Tibial nerve (tissue), 4 donors: ENCODE measurements around the gene FGD1. TPM values are rescaled to one million over a fixed set of nuclear protein-coding genes. Genes with fewer than 3 reads are reported as not detected.

Source experiments
- DNase-seq, 2 donors: peaks; one replicate each; pipeline ENCODE4 v3.0.0-alpha.2; 2019; ENCODE audit warnings: low spot score in 2 of 2
- H3K27ac ChIP-seq, 4 donors: fragments of 200-600 bp; sonication (generic) in 3 of 4; one replicate each; pipeline ENCODE4 v1.5.1; 2017 to 2019; ENCODE audit warnings: mild to moderate bottlenecking in 1 of 4
- H3K27me3 ChIP-seq, 2 donors: fragments of 200-600 bp; sonication (generic) in 1 of 2; one replicate each; pipeline versions ENCODE4 v1.5.1 to v1.6.0; 2017 to 2019
- H3K36me3 ChIP-seq, 3 donors: fragments of 200-600 bp; sonication (generic); one replicate each; pipeline ENCODE4 v1.5.1; 2018 to 2019
- H3K4me1 ChIP-seq, 4 donors: fragments of 200-600 bp; sonication (generic) in 3 of 4; one replicate each; pipeline ENCODE4 v1.5.1; 2017 to 2019
- H3K4me3 ChIP-seq, 4 donors: fragments of 200-600 bp; sonication (generic) in 3 of 4; one replicate each; pipeline ENCODE4 v1.5.1; 2017 to 2019; ENCODE audit warnings: mild to moderate bottlenecking in 1 of 4, moderate library complexity in 1 of 4
- H3K9me3 ChIP-seq, 4 donors: fragments of 200-600 bp; sonication (generic) in 3 of 4; one replicate each; pipeline ENCODE4 v1.5.1; 2017 to 2019
- EP300 ChIP-seq, 2 donors: sonication (generic); formaldehyde crosslinking; IDR thresholded peaks; one replicate each; pipeline ENCODE4 v1.6.1; 2017; ENCODE audit warnings: antibody characterized with exemption in 2 of 2, mild to moderate bottlenecking in 1 of 2
- POLR2A ChIP-seq, 2 donors: fragments of 450-650 bp; IDR thresholded peaks; one replicate each; pipeline ENCODE4 v1.6.1; 2017; ENCODE audit warnings: antibody characterized with exemption in 2 of 2, mild to moderate bottlenecking in 2 of 2, moderate library complexity in 2 of 2
- WGBS, 2 donors: methylation state at CpG; one replicate each; pipeline ENCODE4 v1.1.5; 2018; 5-methylcytosine and 5-hydroxymethylcytosine counted together
- total RNA-seq, 4 donors: library from RNA; depleted of rRNA; stranded (reverse); fragments of >200 nt; gene quantifications; one replicate each; pipeline ENCODE4 v1.1.0, GENCODE V29; 2016
- TF ChIP-seq, protein P1 (sequence below), 5 experiments: fragments of 200-600 bp in 3 of 5; fragments of 450-650 bp in 2 of 5; sonication (generic) in 3 of 5; IDR thresholded peaks; one replicate each; pipeline ENCODE4 v1.5.1; 2016 to 2019; ENCODE audit warnings: antibody characterized with exemption in 5 of 5, mild to moderate bottlenecking in 3 of 5, moderate library complexity in 2 of 5

FGD1 gene
- total RNA-seq, 4 donors from 2014 or later, result 4.2 to 9.3 (median 5.4) TPM

- no peak for TF ChIP-seq EP300 (IDR thresholded peaks at IDR 0.05)
- TF ChIP-seq POLR2A (IDR thresholded peaks at IDR 0.05), result no peak
- TF ChIP-seq, protein P1, sequence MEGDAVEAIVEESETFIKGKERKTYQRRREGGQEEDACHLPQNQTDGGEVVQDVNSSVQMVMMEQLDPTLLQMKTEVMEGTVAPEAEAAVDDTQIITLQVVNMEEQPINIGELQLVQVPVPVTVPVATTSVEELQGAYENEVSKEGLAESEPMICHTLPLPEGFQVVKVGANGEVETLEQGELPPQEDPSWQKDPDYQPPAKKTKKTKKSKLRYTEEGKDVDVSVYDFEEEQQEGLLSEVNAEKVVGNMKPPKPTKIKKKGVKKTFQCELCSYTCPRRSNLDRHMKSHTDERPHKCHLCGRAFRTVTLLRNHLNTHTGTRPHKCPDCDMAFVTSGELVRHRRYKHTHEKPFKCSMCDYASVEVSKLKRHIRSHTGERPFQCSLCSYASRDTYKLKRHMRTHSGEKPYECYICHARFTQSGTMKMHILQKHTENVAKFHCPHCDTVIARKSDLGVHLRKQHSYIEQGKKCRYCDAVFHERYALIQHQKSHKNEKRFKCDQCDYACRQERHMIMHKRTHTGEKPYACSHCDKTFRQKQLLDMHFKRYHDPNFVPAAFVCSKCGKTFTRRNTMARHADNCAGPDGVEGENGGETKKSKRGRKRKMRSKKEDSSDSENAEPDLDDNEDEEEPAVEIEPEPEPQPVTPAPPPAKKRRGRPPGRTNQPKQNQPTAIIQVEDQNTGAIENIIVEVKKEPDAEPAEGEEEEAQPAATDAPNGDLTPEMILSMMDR (IDR thresholded peaks at IDR 0.05), result no peak
- 51 to 77% methylated on average over 2 of the region's 2 CpGs for WGBS, 2 donors
- no peak for DNase-seq
- Histone ChIP-seq H3K27ac (no peak overlapping the region), H3K4me1 (no peaks in the 10 kb centered on the region), H3K4me3 (no peak overlapping the region), H3K36me3 (no peaks in the 10 kb centered on the region), H3K27me3 (no peaks in the 10 kb centered on the region), H3K9me3 (no peaks in the 10 kb centered on the region)
Observed at GRCh38 chrX:54427837-54428424, 68.1 kb downstream of the FGD1 start.

DNA sequence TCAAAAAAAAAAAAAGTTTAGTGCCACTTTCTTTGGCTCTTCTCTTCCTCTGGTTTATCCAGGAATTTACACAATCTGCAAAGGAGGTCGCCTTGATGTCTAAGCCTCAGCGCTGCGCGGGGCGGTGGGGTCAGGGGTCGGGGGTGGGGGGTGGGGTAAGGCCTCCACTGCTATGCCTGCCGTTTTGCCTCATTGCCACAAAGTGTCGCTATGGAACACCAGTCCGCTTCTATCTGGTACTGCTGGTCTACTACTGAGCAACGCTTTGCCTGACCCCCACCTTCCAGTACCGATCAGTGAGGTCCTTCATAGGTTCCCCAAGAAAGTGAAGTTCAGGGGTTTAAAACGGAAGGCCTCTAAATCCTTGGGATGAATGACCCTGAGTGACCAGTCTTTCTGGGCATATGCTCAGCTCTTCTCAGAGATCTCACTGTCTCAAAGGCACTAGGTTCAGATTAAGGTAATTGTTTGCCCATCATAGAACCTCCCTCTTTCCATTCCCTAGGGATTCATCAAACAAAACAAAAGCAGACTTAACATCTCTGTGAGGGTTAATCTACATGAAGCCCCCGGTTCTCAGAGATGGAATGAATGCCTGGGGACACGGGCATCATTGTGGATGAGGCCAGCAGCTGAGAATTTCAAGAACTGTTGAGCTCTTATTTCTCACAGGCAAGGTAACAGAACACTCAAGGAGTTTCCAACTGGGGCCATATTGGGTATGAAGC lies 72.7 kb downstream of the FGD1 start:
- 32 to 38% methylated on average over 12 to 14 of the region's 14 CpGs for WGBS, 2 donors
- TF ChIP-seq, protein P1 (IDR thresholded peaks at IDR 0.05), result no peak
- TF ChIP-seq POLR2A (IDR thresholded peaks at IDR 0.05), result no peak
- TF ChIP-seq EP300 (IDR thresholded peaks at IDR 0.05), result no peak
- DNase-seq, result no peak
- Histone ChIP-seq H3K9me3 (no peaks in the 10 kb centered on the region), H3K36me3 (no peaks in the 10 kb centered on the region), H3K27me3 (no peaks in the 10 kb centered on the region), H3K4me1 (no peaks in the 10 kb centered on the region), H3K27ac (no peak overlapping the region), H3K4me3 (no peak overlapping the region)

GRCh38 chrX:54422168-54422567 lies 73.9 kb downstream of the FGD1 start:
- Histone ChIP-seq H3K4me3 (no peak overlapping the region), H3K27me3 (no peaks in the 10 kb centered on the region), H3K9me3 (no peaks in the 10 kb centered on the region), H3K27ac (no peak overlapping the region), H3K4me1 (no peaks in the 10 kb centered on the region), H3K36me3 (no peaks in the 10 kb centered on the region)
- TF ChIP-seq EP300 (IDR thresholded peaks at IDR 0.05), result no peak
- no peak for TF ChIP-seq POLR2A (IDR thresholded peaks at IDR 0.05)
- TF ChIP-seq, protein P1 (IDR thresholded peaks at IDR 0.05), result no peak
- DNase-seq, result no peak
- 55 to 75% methylated on average over 3 of the region's 3 CpGs for WGBS, 2 donors

DNA sequence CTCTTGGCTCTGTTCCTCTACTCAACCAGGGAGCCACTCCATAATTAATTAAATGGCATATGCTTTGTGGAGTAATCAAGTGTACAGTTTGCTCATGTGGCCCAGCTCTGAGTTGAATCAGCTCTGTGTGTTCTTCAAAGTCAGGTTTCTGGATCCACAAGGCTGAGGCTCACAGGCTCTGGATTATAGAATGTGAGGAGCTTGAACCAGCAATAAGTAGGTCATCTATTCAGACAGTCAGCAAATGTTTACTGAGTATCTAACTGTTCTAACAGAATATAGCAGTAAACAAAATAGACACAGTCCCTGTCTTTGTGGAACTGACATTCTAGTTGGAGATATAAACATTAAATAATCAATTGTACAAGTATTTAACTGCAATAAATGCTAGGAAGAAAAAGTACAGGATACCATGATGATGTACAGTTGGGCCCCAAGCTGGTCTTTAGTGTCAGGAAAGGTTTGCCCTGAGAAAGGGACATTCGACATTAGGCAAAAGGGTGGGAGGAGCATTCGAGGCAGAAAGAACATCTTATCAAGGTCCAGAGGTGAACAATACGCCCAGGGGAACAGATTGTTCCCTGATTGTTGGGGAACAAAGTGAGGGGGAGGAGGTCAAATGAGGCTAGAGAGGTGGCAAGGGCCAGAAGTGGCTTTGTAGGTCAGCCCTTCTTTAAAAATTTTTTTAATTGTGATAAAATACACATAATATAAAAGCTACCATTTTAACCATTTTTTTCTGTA lies 76.3 kb downstream of the FGD1 start:
- DNase-seq, result no peak
- TF ChIP-seq EP300 (IDR thresholded peaks at IDR 0.05) (no peak), POLR2A (IDR thresholded peaks at IDR 0.05) (no peak)
- H3K4me1 ChIP-seq, result no peaks in the 10 kb centered on the region
- H3K27me3 ChIP-seq, result no peaks in the 10 kb centered on the region
- 42 to 46% methylated on average over 3 of the region's 3 CpGs for WGBS, 2 donors
- H3K36me3 ChIP-seq, result no peaks in the 10 kb centered on the region
- H3K27ac ChIP-seq, result no peak overlapping the region
- H3K9me3 ChIP-seq, result no peaks in the 10 kb centered on the region
- H3K4me3 ChIP-seq, result no peak overlapping the region

- H3K27ac ChIP-seq, result no peak overlapping the region
- H3K4me1 ChIP-seq, result no peaks in the 10 kb centered on the region
- DNase-seq, result no peak
- no peaks in the 10 kb centered on the region for H3K9me3 ChIP-seq
- H3K4me3 ChIP-seq, result no peak overlapping the region
- H3K27me3 ChIP-seq, result no peaks in the 10 kb centered on the region
- TF ChIP-seq EP300 (IDR thresholded peaks at IDR 0.05) (no peak), POLR2A (IDR thresholded peaks at IDR 0.05) (no peak)
- TF ChIP-seq, protein P1 (IDR thresholded peaks at IDR 0.05), result no peak
- H3K36me3 ChIP-seq, result no peaks in the 10 kb centered on the region
- 66 to 75% methylated on average over 2 of the region's 2 CpGs for WGBS, 2 donors
Observed at GRCh38 chrX:54416965-54417364, 79.1 kb downstream of the FGD1 start.
